WTC11 (cell line): ENCODE data around the gene TRAPPC11. TPM values are rescaled to one million over a fixed set of nuclear protein-coding genes. Genes with fewer than 3 reads are reported as not detected.
A peak's percentile ranks its signal among the peaks of the same experiment; 100 is the strongest.

Experiments
- ATAC-seq: fragments of 200-7000 bp; cut with Tn5 transposase; 2 replicates; pipeline ENCODE4 v1.10.0; 2021; ENCODE audit warnings: mild to moderate bottlenecking, moderate library complexity
- CTCF ChIA-PET: fragments of 300-600 bp; sonication (Branson Sonifier 250); formaldehyde crosslinking; loops from one replicate; lab custom pipeline; 2021; ENCODE audit warnings: antibody characterized with exemption; lab: Charles Lee
- POLR2A ChIA-PET: fragments of 350-600 bp; sonication (Branson Sonifier 250); formaldehyde crosslinking; loops from one replicate; lab custom pipeline; 2021; ENCODE audit warnings: antibody characterized with exemption; lab: Charles Lee
- DNase-seq: peaks from one replicate; pipeline ENCODE4 v3.0.0; 2021; ENCODE audit warnings: low spot score
- H3K27ac Mint-ChIP-seq: 2 replicates; pipeline ENCODE4 v1.8.0; 2021; ENCODE audit warnings: mixed read lengths
- H3K27me3 Mint-ChIP-seq: 2 replicates; pipeline ENCODE4 v1.8.0; 2021; ENCODE audit warnings: low read depth, mild to moderate bottlenecking, moderate library complexity, mixed read lengths
- H3K36me3 Mint-ChIP-seq: 2 replicates; pipeline ENCODE4 v1.8.0; 2021; ENCODE audit warnings: mixed read lengths
- H3K4me1 Mint-ChIP-seq: 2 replicates; pipeline ENCODE4 v1.8.0; 2022; ENCODE audit warnings: mixed read lengths
- H3K4me3 Mint-ChIP-seq: 2 replicates; pipeline ENCODE4 v1.8.0; 2021; ENCODE audit warnings: mild to moderate bottlenecking, moderate library complexity, mixed read lengths
- H3K9me3 Mint-ChIP-seq: 2 replicates; pipeline ENCODE4 v1.8.0; 2021; ENCODE audit warnings: mixed read lengths
- AR ChIP-seq: fragments of 250-450 bp; sonication (Bioruptor Pico); IDR thresholded peaks from 2 replicates; pipeline ENCODE4 v1.9.0; 2021; ENCODE audit warnings: mild to moderate bottlenecking
- ATF3 ChIP-seq: sonication (generic); formaldehyde crosslinking; conservative IDR thresholded peaks from 2 replicates; pipeline ENCODE4 v1.8.1; 2022; ENCODE audit warnings: mild to moderate bottlenecking, missing genetic modification reagents
- E2F4 ChIP-seq: sonication (generic); formaldehyde crosslinking; IDR thresholded peaks from 2 replicates; pipeline ENCODE4 v1.8.1; 2022; ENCODE audit warnings: low read depth, mild to moderate bottlenecking, moderate library complexity, missing genetic modification reagents, borderline replicate concordance
- E2F5 ChIP-seq: sonication (generic); formaldehyde crosslinking; IDR thresholded peaks from 2 replicates; pipeline ENCODE4 v1.8.1; 2022; ENCODE audit warnings: mild to moderate bottlenecking, moderate library complexity, missing genetic modification reagents
- FOXP1 ChIP-seq: sonication (generic); formaldehyde crosslinking; IDR thresholded peaks from 2 replicates; pipeline ENCODE4 v1.8.0; 2022; ENCODE audit warnings: missing genetic modification reagents, mild to moderate bottlenecking, moderate library complexity, borderline replicate concordance
- HMGA2 ChIP-seq: fragments of 250-450 bp; sonication (Bioruptor Pico); IDR thresholded peaks from 2 replicates; pipeline ENCODE4 v1.4.0; 2021; ENCODE audit warnings: mild to moderate bottlenecking, moderate library complexity
- IRF1 ChIP-seq: sonication (generic); formaldehyde crosslinking; IDR thresholded peaks from 2 replicates; pipeline ENCODE4 v1.8.0; 2023; ENCODE audit warnings: missing genetic modification reagents
- MAX ChIP-seq: sonication (generic); formaldehyde crosslinking; IDR thresholded peaks from 2 replicates; pipeline ENCODE4 v1.8.0; 2022; ENCODE audit warnings: mild to moderate bottlenecking, missing genetic modification reagents
- MLX ChIP-seq: sonication (generic); formaldehyde crosslinking; IDR thresholded peaks from 2 replicates; pipeline ENCODE4 v1.8.1; 2023; ENCODE audit warnings: mild to moderate bottlenecking, missing genetic modification reagents, moderate library complexity
- NFATC4 ChIP-seq: fragments of 250-450 bp; sonication (Bioruptor Pico); IDR thresholded peaks from 2 replicates; pipeline ENCODE4 v1.9.0; 2021; ENCODE audit warnings: mild to moderate bottlenecking
- NFE2L1 ChIP-seq: sonication (generic); formaldehyde crosslinking; IDR thresholded peaks from 2 replicates; pipeline ENCODE4 v1.8.1; 2023; ENCODE audit warnings: missing genetic modification reagents
- OVOL2 ChIP-seq: fragments of 250-450 bp; sonication (Bioruptor Pico); IDR thresholded peaks from 2 replicates; pipeline ENCODE4 v1.9.0; 2021; ENCODE audit warnings: mild to moderate bottlenecking, borderline replicate concordance
- PRRX2 ChIP-seq: fragments of 250-450 bp; sonication (Bioruptor Pico); IDR thresholded peaks from 2 replicates; pipeline ENCODE4 v1.8.0; 2021; ENCODE audit warnings: mild to moderate bottlenecking
- SMAD4 ChIP-seq: sonication (generic); formaldehyde crosslinking; IDR thresholded peaks from 2 replicates; pipeline ENCODE4 v1.8.0; 2022; ENCODE audit warnings: mild to moderate bottlenecking, missing genetic modification reagents
- TEAD1 ChIP-seq: sonication (generic); formaldehyde crosslinking; IDR thresholded peaks from 2 replicates; pipeline ENCODE4 v1.8.0; 2022; ENCODE audit warnings: mild to moderate bottlenecking, missing genetic modification reagents
- TP53 ChIP-seq: sonication (generic); formaldehyde crosslinking; IDR thresholded peaks from 2 replicates; pipeline ENCODE4 v1.8.1; 2023; ENCODE audit warnings: mild to moderate bottlenecking, missing genetic modification reagents
- USF2 ChIP-seq: sonication (generic); formaldehyde crosslinking; IDR thresholded peaks from 2 replicates; pipeline ENCODE4 v1.8.1; 2023; ENCODE audit warnings: mild to moderate bottlenecking, missing genetic modification reagents, moderate library complexity
- ZBTB21 ChIP-seq: sonication (generic); formaldehyde crosslinking; IDR thresholded peaks from 2 replicates; pipeline ENCODE4 v1.8.1; 2023; ENCODE audit warnings: mild to moderate bottlenecking, missing genetic modification reagents, borderline replicate concordance
- ZNF219 ChIP-seq: sonication (generic); formaldehyde crosslinking; IDR thresholded peaks from 2 replicates; pipeline ENCODE4 v1.8.0; 2023; ENCODE audit warnings: missing genetic modification reagents, mild to moderate bottlenecking, borderline replicate concordance
- ZNF317 ChIP-seq: sonication (generic); formaldehyde crosslinking; IDR thresholded peaks from 2 replicates; pipeline ENCODE4 v1.8.1; 2023; ENCODE audit warnings: low read depth, mild to moderate bottlenecking, moderate library complexity, missing genetic modification reagents, borderline replicate concordance
- total RNA-seq: library from RNA; stranded (reverse); gene quantifications from 3 replicates; pipeline ENCODE4 v1.2.3, GENCODE V29; 2021

TRAPPC11 gene
- total RNA-seq, 1 experiment from 2014 or later: 33.6 TPM

GRCh38 chr4:183645326-183645725 is 13.8 kb upstream of the TRAPPC11 start:
- H3K4me3 Mint-ChIP-seq: no peak overlapping the region
- H3K4me1 Mint-ChIP-seq: no peaks in the 10 kb centered on the region
- H3K36me3 Mint-ChIP-seq: peaks cover 28% of the 10 kb centered on the region
- TF ChIP-seq MLX (CRISPR knock-in tag) (no peak), E2F4 (no peak)
- TF ChIP-seq, all 79 proteins: peak for 0
- no peak for ATAC-seq
- DNase-seq: no peak
- ChIA-PET CTCF (no interaction called here), POLR2A (no interaction called here)
- no peak overlapping the region for H3K27ac Mint-ChIP-seq
- H3K9me3 Mint-ChIP-seq: no peaks in the 10 kb centered on the region
- H3K27me3 Mint-ChIP-seq: no peaks in the 10 kb centered on the region

GRCh38 chr4:183657564-183657963 is 1.5 kb upstream of the TRAPPC11 start:
- no peaks in the 10 kb centered on the region for H3K9me3 Mint-ChIP-seq
- TF ChIP-seq USF2 (CRISPR knock-in tag): no peak
- no peak for TF ChIP-seq AR
- TF ChIP-seq NFATC4 (CRISPR knock-in tag): no peak
- TF ChIP-seq ZNF317: no peak
- TF ChIP-seq FOXP1: no peak
- H3K4me3 Mint-ChIP-seq: peak overlapping the region; percentile 86
- no peak for ATAC-seq
- peaks cover 19% of the 10 kb centered on the region for H3K4me1 Mint-ChIP-seq
- H3K27ac Mint-ChIP-seq: no peak overlapping the region
- DNase-seq: no peak
- H3K36me3 Mint-ChIP-seq: peaks cover 16% of the 10 kb centered on the region
- no peaks in the 10 kb centered on the region for H3K27me3 Mint-ChIP-seq
- POLR2A ChIA-PET: no interaction called here
- CTCF ChIA-PET: no interaction called here

GRCh38 chr4:183658362-183659028 is 598 bp upstream of the TRAPPC11 start:
- no peak for ATAC-seq
- Mint-ChIP-seq H3K4me1 (peaks cover 19% of the 10 kb centered on the region), H3K27ac (peak overlapping the region; percentile 34), H3K9me3 (no peaks in the 10 kb centered on the region), H3K36me3 (peaks cover 8% of the 10 kb centered on the region; the same call in 1 of the 2 replicates), H3K4me3 (peak overlapping the region; percentile 86), H3K27me3 (no peaks in the 10 kb centered on the region)
- DNase-seq: peak; percentile 18
- CTCF ChIA-PET: no interaction called here
- POLR2A ChIA-PET: no interaction called here
- TF ChIP-seq OVOL2 (CRISPR knock-in tag) (no peak), ZNF219 (CRISPR knock-in tag) (no peak), TP53 (CRISPR knock-in tag) (0 out of 2 replicates have a peak, but pooled peaks have one; percentile 89), HMGA2 (CRISPR knock-in tag) (no peak), ZBTB21 (CRISPR knock-in tag) (0 out of 2 replicates have a peak, but pooled peaks have one; percentile 67), AR (no peak), SMAD4 (CRISPR knock-in tag) (no peak), ATF3 (CRISPR knock-in tag) (no peak), TEAD1 (0 out of 2 replicates have a peak, but pooled peaks have one; percentile 21), E2F5 (CRISPR knock-in tag) (no peak; the same call in 1 of the 2 replicates), IRF1 (CRISPR knock-in tag) (peak; percentile 29; the same call in 1 of the 2 replicates), MAX (CRISPR knock-in tag) (peak; percentile 53; the same call in 1 of the 2 replicates), PRRX2 (CRISPR knock-in tag) (no peak), NFE2L1 (CRISPR knock-in tag) (no peak)
